Stimulated activated CD4-positive, alpha-beta T cell treated with anti-CD3 and anti-CD28 coated beads, Interleukin-4, amount 100 ng/mL, for 4 hours (primary cell): ENCODE data around the gene ZNF469.

ENCODE experiments used
- DNase-seq, 2 experiments: peaks; one replicate each; pipeline ENCODE4 v3.0.0-alpha.2; 2020

Gene ZNF469

GRCh38 chr16:88413631-88414030 is 30.9 kb downstream of the ZNF469 start:
- DNase-seq: no peak

- no peak for DNase-seq
Measured at GRCh38 chr16:88414521-88415380, 32.0 kb downstream of the ZNF469 start.

- DNase-seq: no peak
Measured at GRCh38 chr16:88415381-88415705, 32.6 kb downstream of the ZNF469 start.

- no peak for DNase-seq
Measured at GRCh38 chr16:88415713-88416323, 33.1 kb downstream of the ZNF469 start.

GRCh38 chr16:88416686-88417085 is 33.9 kb downstream of the ZNF469 start:
- DNase-seq: no peak

- no peak for DNase-seq
Measured at GRCh38 chr16:88417684-88418476, 35.1 kb downstream of the ZNF469 start.

- DNase-seq: no peak
Measured at GRCh38 chr16:88418869-88419268, 36.1 kb downstream of the ZNF469 start.

- no peak for DNase-seq
Measured at GRCh38 chr16:88419790-88420189, 37.0 kb downstream of the ZNF469 start.

- DNase-seq: no peak
Measured at GRCh38 chr16:88420496-88420895, 37.7 kb downstream of the ZNF469 start.

GRCh38 chr16:88421301-88421700 is 38.5 kb downstream of the ZNF469 start:
- no peak for DNase-seq

GRCh38 chr16:88421871-88422433 is 39.2 kb downstream of the ZNF469 start:
- DNase-seq: no peak

GRCh38 chr16:88422733-88423447 is 40.1 kb downstream of the ZNF469 start:
- DNase-seq: no peak

- DNase-seq: no peak
Measured at GRCh38 chr16:88423448-88423850, 40.7 kb downstream of the ZNF469 start.

GRCh38 chr16:88424587-88425235 is 42.0 kb downstream of the ZNF469 start:
- no peak for DNase-seq

GRCh38 chr16:88426018-88426417 is 43.3 kb downstream of the ZNF469 start:
- DNase-seq: no peak

- no peak for DNase-seq
Measured at GRCh38 chr16:88427376-88427775, 44.6 kb downstream of the ZNF469 start.

- no peak for DNase-seq
Measured at GRCh38 chr16:88428156-88428555, 45.4 kb downstream of the ZNF469 start.

GRCh38 chr16:88428616-88429386 is 46.0 kb downstream of the ZNF469 start:
- DNase-seq: no peak

- no peak for DNase-seq
Measured at GRCh38 chr16:88429387-88430184, 46.8 kb downstream of the ZNF469 start.

- DNase-seq: no peak
Measured at GRCh38 chr16:88430185-88430523, 47.4 kb downstream of the ZNF469 start.
